GM18951 (cell line): Measurements from ENCODE around the gene AP4M1.

Experiments used
- POLR2A ChIP-seq: IDR thresholded peaks from 4 replicates; pipeline ENCODE4 v1.6.1; 2011; ENCODE audit warnings: mild to moderate bottlenecking; ENCODE audit not compliant: insufficient read length, insufficient read depth; ENCODE audit errors: extremely low read depth
- in situ Hi-C: fragments of 300-500 bp; cut with MboI; formaldehyde crosslinking; loops from one replicate; pipeline ENCODE4 v1.12.0; 2022; ENCODE audit warnings: low sequenced_read_pairs, mixed read lengths, inconsistent platforms; ENCODE audit not compliant: unreplicated experiment

Gene AP4M1

GRCh38 chr7:100157334-100158228 is 56.1 kb downstream of the AP4M1 start:
- in situ Hi-C loops = no loop called here
- TF ChIP-seq POLR2A = no peak
